Measurements from ENCODE around the gene CCDC33. TPM values are rescaled to one million over a fixed set of nuclear protein-coding genes. Genes with fewer than 3 reads are reported as not detected.

The CCDC33 gene
- total RNA-seq, 1 donor from 2014 or later: 0.52 TPM

DNA sequence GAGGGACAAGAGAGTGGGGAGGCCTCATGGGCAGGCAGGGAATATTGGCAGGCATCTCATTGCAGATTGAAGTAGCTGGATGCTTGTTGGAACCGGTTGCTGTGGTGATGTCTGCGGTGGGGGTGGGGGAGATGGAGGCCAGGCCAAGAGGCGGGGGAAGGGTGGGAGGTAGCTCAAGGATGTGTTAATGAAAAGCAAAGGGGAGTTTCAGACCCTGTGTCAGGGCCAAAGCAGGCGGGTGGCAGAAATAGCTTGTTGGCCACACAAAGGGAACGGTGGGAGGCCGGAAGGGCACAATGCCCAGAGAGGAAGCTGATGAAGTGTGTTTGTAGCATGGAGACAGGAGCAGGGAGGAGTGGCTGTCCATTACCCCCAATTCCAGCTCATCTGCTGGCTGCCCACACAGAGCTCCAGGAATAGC is 28.0 kb downstream of the CCDC33 start:
- Histone ChIP-seq H3K4me3 (ENCODE audit: low read length in 3 of 3) (no peak overlapping the region), H3K36me3 (ENCODE audit: control insufficient read depth in 3 of 3, insufficient read depth in 3 of 3, low read length in 3 of 3) (no peaks in the 10 kb centered on the region), H3K27me3 (ENCODE audit: control insufficient read depth in 3 of 3, insufficient read depth in 3 of 3, low read length in 3 of 3) (peaks cover 13 to 40% (median 32%) of the 10 kb centered on the region in 3 donors), H3K27ac (ENCODE audit: low read depth, low read length) (no peak overlapping the region), H3K9ac (ENCODE audit: low read depth in 1 of 3, low read length in 3 of 3) (no peak overlapping the region), H3K9me3 (ENCODE audit: control insufficient read depth in 3 of 3, low read length in 3 of 3) (no peaks in the 10 kb centered on the region), H3K4me1 (ENCODE audit: control insufficient read depth in 3 of 3, insufficient read depth in 3 of 3, low read length in 3 of 3) (no peaks in the 10 kb centered on the region)

DNA sequence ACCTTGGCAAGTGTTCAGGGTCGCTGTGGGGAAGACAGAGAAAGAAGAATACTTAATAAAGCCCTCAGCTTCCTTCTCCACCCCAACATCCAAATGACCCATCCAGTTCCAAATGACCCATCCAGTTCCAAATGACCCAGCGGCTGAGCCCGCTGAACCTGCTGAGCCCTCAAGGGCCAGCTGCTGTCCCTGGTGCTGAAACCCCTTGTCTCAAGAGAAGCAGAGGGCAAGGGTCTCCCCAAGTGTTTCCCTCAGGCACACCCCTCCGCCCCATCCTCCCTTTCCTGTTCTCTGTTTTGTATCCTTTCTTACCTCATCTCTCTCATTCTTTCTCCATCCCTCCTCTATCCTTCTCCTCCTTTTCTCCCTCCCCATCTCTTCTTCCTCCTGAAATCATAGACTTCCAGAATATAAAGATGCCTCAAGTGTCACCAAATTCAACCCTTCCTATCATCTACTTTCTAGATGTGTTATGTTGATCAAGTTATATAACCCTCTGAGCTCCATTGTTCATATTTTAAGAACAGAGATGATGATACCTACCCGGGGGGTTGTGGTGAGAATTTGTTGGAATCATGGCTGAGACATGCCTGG is 29.0 kb downstream of the CCDC33 start:
- no peak overlapping the region for H3K27ac ChIP-seq (ENCODE audit: low read depth, low read length)
- H3K4me1 ChIP-seq (ENCODE audit: control insufficient read depth in 3 of 3, insufficient read depth in 3 of 3, low read length in 3 of 3): no peaks in the 10 kb centered on the region
- no peaks in the 10 kb centered on the region for H3K9me3 ChIP-seq (ENCODE audit: control insufficient read depth in 3 of 3, low read length in 3 of 3)
- no peak overlapping the region for H3K4me3 ChIP-seq (ENCODE audit: low read length in 3 of 3)
- H3K27me3 ChIP-seq (ENCODE audit: control insufficient read depth in 3 of 3, insufficient read depth in 3 of 3, low read length in 3 of 3): peaks cover 14 to 39% (median 29%) of the 10 kb centered on the region in 3 donors
- H3K9ac ChIP-seq (ENCODE audit: low read depth in 1 of 3, low read length in 3 of 3): no peak overlapping the region
- no peaks in the 10 kb centered on the region for H3K36me3 ChIP-seq (ENCODE audit: control insufficient read depth in 3 of 3, insufficient read depth in 3 of 3, low read length in 3 of 3)

DNA sequence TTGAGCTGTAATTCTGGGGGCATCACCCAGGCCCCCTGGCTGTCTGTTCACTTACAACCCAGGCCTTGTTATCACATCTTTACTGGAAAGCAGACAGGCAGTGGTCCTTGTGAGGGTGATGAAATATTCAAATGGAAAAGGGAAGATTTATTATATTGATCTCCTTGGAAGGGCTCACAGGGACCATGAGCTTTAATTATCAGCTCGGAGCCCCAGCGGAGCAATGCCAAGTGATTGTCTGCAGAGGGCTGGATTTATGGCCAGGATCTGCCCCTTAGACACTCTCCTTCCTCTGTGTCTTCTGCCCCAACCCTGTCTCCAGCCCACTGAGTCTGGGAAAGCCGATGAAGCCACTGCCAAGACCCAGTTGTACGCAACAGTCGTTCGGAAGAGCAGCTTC is 31.9 kb downstream of the CCDC33 start:
- no peaks in the 10 kb centered on the region for H3K4me1 ChIP-seq (ENCODE audit: control insufficient read depth in 3 of 3, insufficient read depth in 3 of 3, low read length in 3 of 3)
- peaks cover 23 to 39% (median 32%) of the 10 kb centered on the region in 3 donors for H3K27me3 ChIP-seq (ENCODE audit: control insufficient read depth in 3 of 3, insufficient read depth in 3 of 3, low read length in 3 of 3)
- no peak overlapping the region for H3K9ac ChIP-seq (ENCODE audit: low read depth in 1 of 3, low read length in 3 of 3)
- H3K9me3 ChIP-seq (ENCODE audit: control insufficient read depth in 3 of 3, low read length in 3 of 3): no peaks in the 10 kb centered on the region
- H3K36me3 ChIP-seq (ENCODE audit: control insufficient read depth in 3 of 3, insufficient read depth in 3 of 3, low read length in 3 of 3): no peaks in the 10 kb centered on the region
- no peak overlapping the region for H3K4me3 ChIP-seq (ENCODE audit: low read length in 3 of 3)
- no peak overlapping the region for H3K27ac ChIP-seq (ENCODE audit: low read depth, low read length)

DNA sequence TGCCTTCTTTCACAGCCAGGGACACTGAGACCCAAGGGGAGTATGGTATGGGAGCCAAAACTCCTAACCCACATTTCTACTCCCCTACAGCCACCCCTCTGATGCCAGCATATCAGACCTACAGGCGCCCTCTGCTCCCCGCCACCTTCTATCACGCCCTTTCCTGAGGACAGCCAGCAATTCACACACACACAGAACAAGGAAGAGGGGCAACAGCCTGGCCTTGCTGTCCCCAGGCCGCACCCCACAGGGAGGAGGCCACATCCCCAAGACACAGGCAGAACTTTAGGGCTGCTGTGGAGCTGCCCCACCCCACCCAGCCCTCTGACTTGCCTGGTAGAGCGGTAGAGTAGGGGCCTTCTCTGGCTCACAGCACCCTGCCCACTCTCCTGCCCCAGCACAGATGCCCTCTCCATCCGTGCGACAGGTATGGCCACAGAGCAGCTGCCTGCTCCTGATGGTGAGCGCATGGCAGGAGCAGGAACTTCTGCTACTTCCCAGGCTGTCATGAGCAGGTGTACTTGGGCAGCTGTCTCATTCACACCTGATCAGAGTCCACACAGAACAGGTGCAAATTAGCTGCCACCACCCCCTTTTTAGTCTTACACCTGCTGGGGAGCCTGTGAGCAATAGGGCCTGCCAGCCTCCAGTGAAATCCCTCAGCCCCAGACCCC is 33.4 kb downstream of the CCDC33 start:
- Histone ChIP-seq H3K4me3 (ENCODE audit: low read length in 3 of 3) (no peak overlapping the region), H3K36me3 (ENCODE audit: control insufficient read depth in 3 of 3, insufficient read depth in 3 of 3, low read length in 3 of 3) (no peaks in the 10 kb centered on the region), H3K27ac (ENCODE audit: low read depth, low read length) (no peak overlapping the region), H3K9ac (ENCODE audit: low read depth in 1 of 3, low read length in 3 of 3) (no peak overlapping the region), H3K27me3 (ENCODE audit: control insufficient read depth in 3 of 3, insufficient read depth in 3 of 3, low read length in 3 of 3) (peaks cover 23 to 39% (median 33%) of the 10 kb centered on the region in 3 donors), H3K4me1 (ENCODE audit: control insufficient read depth in 3 of 3, insufficient read depth in 3 of 3, low read length in 3 of 3) (no peaks in the 10 kb centered on the region), H3K9me3 (ENCODE audit: control insufficient read depth in 3 of 3, low read length in 3 of 3) (no peaks in the 10 kb centered on the region)

DNA sequence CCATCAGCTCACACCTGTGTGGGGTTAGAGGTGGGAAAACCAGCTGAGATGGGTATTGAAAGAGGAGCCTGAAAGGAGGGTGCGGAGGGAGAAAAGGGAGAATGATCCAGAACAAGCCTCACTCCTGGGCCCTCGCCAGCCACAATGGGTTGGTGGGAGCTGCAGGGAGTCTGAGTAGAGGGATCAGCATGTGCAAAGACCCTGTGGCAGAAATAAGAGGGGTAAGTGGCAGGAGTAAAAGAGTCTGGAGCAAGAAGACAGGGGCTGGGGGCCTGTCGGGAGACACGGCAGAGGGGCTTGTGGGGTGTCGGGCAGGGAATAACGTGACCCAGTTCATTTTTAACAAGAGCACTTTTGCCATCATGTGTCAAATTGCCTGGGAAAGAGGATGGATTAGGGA is 34.0 kb downstream of the CCDC33 start:
- peaks cover 28 to 40% (median 35%) of the 10 kb centered on the region in 3 donors for H3K27me3 ChIP-seq (ENCODE audit: control insufficient read depth in 3 of 3, insufficient read depth in 3 of 3, low read length in 3 of 3)

DNA sequence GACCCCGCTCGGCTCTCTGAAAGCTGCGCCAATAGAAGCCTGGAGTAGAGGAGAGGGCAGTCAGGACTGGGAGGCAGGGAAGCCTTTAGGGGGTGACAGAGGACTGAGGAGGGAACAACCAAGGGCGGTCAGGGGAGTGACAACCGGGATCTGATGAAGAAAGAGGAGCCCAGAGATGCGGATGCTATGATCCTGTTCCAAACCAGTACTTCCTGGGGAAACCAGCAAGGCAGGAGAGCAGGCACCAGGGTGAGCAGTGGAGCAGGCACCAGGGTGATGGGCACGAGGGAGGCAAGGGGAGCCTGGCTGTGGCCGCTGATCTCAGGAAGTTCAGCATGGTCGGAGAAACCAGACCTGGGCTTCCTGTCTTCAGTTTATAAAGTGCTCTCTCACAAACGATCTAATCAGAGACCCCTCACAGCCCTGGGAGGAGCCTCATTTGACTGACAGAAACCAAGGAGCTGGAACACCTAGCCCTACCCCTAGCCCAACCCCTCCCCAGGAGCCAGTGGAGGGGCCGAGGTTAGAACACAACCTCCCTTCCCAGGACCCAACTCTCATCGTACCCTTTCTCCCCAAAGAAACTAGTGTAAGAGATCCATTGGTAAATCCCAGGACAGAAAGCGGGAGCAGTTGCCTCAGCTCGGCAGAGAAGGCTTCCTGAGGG is 34.9 kb downstream of the CCDC33 start:
- Histone ChIP-seq H3K9ac (ENCODE audit: low read depth in 1 of 3, low read length in 3 of 3) (no peak overlapping the region), H3K4me3 (ENCODE audit: low read length in 3 of 3) (no peak overlapping the region), H3K27ac (ENCODE audit: low read depth, low read length) (no peak overlapping the region), H3K9me3 (ENCODE audit: control insufficient read depth in 3 of 3, low read length in 3 of 3) (no peaks in the 10 kb centered on the region), H3K36me3 (ENCODE audit: control insufficient read depth in 3 of 3, insufficient read depth in 3 of 3, low read length in 3 of 3) (no peaks in the 10 kb centered on the region), H3K27me3 (ENCODE audit: control insufficient read depth in 3 of 3, insufficient read depth in 3 of 3, low read length in 3 of 3) (peaks cover 28 to 40% (median 35%) of the 10 kb centered on the region in 3 donors), H3K4me1 (ENCODE audit: control insufficient read depth in 3 of 3, insufficient read depth in 3 of 3, low read length in 3 of 3) (no peaks in the 10 kb centered on the region)

More for the DNA sequence above, 34.0 kb downstream of the CCDC33 start:
- Histone ChIP-seq H3K9me3 (ENCODE audit: control insufficient read depth in 3 of 3, low read length in 3 of 3) (no peaks in the 10 kb centered on the region), H3K4me1 (ENCODE audit: control insufficient read depth in 3 of 3, insufficient read depth in 3 of 3, low read length in 3 of 3) (no peaks in the 10 kb centered on the region), H3K36me3 (ENCODE audit: control insufficient read depth in 3 of 3, insufficient read depth in 3 of 3, low read length in 3 of 3) (no peaks in the 10 kb centered on the region), H3K27ac (ENCODE audit: low read depth, low read length) (no peak overlapping the region), H3K4me3 (ENCODE audit: low read length in 3 of 3) (no peak overlapping the region), H3K9ac (ENCODE audit: low read depth in 1 of 3, low read length in 3 of 3) (no peak overlapping the region)

DNA sequence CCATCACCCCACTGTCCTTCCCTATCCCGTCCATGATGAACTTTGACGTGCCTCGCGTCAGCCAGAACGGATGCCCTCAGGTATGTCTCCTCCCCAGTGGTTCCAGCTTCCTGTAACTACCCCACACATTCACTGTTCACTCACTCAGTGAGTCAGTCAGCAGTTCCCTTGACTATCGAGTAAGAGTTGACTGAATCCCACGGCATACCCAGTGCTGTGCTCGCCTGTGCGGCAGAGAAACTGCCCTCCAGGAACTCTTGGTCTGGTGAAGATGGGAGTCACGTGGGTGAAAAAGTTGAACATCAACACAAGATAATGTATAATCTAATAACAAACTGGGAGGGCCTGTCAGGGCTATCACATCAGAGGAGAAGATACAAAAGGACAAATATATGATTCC is 36.7 kb downstream of the CCDC33 start:
- Histone ChIP-seq H3K27me3 (ENCODE audit: control insufficient read depth in 3 of 3, insufficient read depth in 3 of 3, low read length in 3 of 3) (peaks cover 36 to 39% (median 39%) of the 10 kb centered on the region in 3 donors), H3K9ac (ENCODE audit: low read depth in 1 of 3, low read length in 3 of 3) (no peak overlapping the region), H3K4me1 (ENCODE audit: control insufficient read depth in 3 of 3, insufficient read depth in 3 of 3, low read length in 3 of 3) (no peaks in the 10 kb centered on the region), H3K9me3 (ENCODE audit: control insufficient read depth in 3 of 3, low read length in 3 of 3) (no peaks in the 10 kb centered on the region), H3K36me3 (ENCODE audit: control insufficient read depth in 3 of 3, insufficient read depth in 3 of 3, low read length in 3 of 3) (no peaks in the 10 kb centered on the region), H3K27ac (ENCODE audit: low read depth, low read length) (no peak overlapping the region), H3K4me3 (ENCODE audit: low read length in 3 of 3) (no peak overlapping the region)

DNA sequence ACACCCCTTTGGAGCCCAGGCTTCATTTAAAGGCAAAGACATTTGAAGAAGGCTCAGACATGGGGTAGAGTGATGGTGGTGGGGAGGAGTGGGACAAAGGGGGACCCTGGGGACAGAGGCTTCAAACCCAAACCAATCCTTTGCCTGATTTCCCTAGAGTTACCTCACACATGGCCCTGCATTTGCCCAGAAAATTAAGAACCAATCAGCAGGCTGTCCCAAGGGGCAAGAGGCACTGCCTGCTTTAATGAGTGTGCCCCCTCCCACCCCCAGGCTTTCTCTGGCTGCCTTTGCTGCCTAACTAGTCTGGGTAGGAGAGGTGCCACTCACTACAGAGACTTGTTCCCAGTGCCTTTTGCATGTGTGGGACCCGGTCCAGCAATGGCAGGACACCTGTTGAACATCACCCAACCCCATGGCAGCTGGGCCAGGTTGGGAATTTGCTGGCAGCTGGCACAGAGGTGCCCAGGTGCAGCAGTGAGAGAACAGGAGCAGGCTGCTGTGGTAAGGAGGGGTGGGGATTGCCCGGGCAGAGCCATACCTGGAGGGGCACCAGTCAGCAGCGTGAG is 38.4 kb downstream of the CCDC33 start:
- Histone ChIP-seq H3K9ac (ENCODE audit: low read depth in 1 of 3, low read length in 3 of 3) (no peak overlapping the region), H3K36me3 (ENCODE audit: control insufficient read depth in 3 of 3, insufficient read depth in 3 of 3, low read length in 3 of 3) (no peaks in the 10 kb centered on the region), H3K9me3 (ENCODE audit: control insufficient read depth in 3 of 3, low read length in 3 of 3) (no peaks in the 10 kb centered on the region), H3K27ac (ENCODE audit: low read depth, low read length) (no peak overlapping the region), H3K27me3 (ENCODE audit: control insufficient read depth in 3 of 3, insufficient read depth in 3 of 3, low read length in 3 of 3) (peaks cover 30 to 47% (median 31%) of the 10 kb centered on the region in 3 donors), H3K4me1 (ENCODE audit: control insufficient read depth in 3 of 3, insufficient read depth in 3 of 3, low read length in 3 of 3) (no peaks in the 10 kb centered on the region), H3K4me3 (ENCODE audit: low read length in 3 of 3) (no peak overlapping the region)

DNA sequence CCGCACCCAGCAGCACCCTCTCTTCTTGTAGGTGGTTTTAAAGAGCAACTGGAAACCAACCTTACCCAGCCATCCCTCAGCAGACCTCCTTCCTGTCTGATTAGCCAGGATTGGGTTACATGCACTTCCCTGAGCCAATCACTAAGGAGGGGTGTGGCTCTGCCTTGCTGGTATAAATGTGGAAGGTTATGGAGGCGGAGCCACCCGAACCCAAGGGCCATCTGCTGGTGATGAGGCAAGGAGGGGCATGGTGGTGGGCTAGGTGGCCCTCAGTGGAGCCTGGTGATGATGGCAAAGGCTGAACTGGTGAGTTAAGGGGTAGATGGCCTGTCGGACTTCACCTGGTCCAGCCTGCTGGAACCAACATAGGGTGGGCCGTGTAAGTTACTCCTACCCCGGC is 39.8 kb downstream of the CCDC33 start:
- no peaks in the 10 kb centered on the region for H3K4me1 ChIP-seq (ENCODE audit: control insufficient read depth in 3 of 3, insufficient read depth in 3 of 3, low read length in 3 of 3)
- H3K4me3 ChIP-seq (ENCODE audit: low read length in 3 of 3): no peak overlapping the region
- no peaks in the 10 kb centered on the region for H3K9me3 ChIP-seq (ENCODE audit: control insufficient read depth in 3 of 3, low read length in 3 of 3)
- no peak overlapping the region for H3K27ac ChIP-seq (ENCODE audit: low read depth, low read length)
- peaks cover 32 to 42% (median 33%) of the 10 kb centered on the region in 3 donors for H3K27me3 ChIP-seq (ENCODE audit: control insufficient read depth in 3 of 3, insufficient read depth in 3 of 3, low read length in 3 of 3)
- H3K9ac ChIP-seq (ENCODE audit: low read depth in 1 of 3, low read length in 3 of 3): no peak overlapping the region
- no peaks in the 10 kb centered on the region for H3K36me3 ChIP-seq (ENCODE audit: control insufficient read depth in 3 of 3, insufficient read depth in 3 of 3, low read length in 3 of 3)

DNA sequence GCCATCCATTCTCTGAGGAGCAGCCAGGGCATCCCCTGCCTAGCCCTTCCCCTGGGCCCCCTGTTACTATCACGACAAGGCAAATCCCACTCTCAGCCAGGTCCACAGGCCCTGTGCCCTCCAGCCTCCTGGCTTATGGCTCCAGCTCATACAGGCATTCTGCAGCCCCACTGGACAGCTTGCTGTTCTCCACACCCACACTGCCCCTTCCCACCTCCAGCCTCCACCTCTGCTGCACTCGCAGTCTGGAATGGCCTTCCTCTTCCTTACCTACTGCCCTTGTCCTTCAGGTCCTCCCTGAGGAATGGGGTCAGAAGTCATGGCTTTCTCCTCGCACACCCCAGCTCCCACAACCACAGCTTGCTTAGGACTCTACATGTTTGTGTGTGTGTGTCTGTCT is 40.4 kb downstream of the CCDC33 start:
- Histone ChIP-seq H3K9ac (ENCODE audit: low read depth in 1 of 3, low read length in 3 of 3) (no peak overlapping the region), H3K4me1 (ENCODE audit: control insufficient read depth in 3 of 3, insufficient read depth in 3 of 3, low read length in 3 of 3) (no peaks in the 10 kb centered on the region), H3K27ac (ENCODE audit: low read depth, low read length) (no peak overlapping the region), H3K27me3 (ENCODE audit: control insufficient read depth in 3 of 3, insufficient read depth in 3 of 3, low read length in 3 of 3) (peaks cover 35 to 44% (median 36%) of the 10 kb centered on the region in 3 donors), H3K36me3 (ENCODE audit: control insufficient read depth in 3 of 3, insufficient read depth in 3 of 3, low read length in 3 of 3) (no peaks in the 10 kb centered on the region), H3K4me3 (ENCODE audit: low read length in 3 of 3) (no peak overlapping the region), H3K9me3 (ENCODE audit: control insufficient read depth in 3 of 3, low read length in 3 of 3) (no peaks in the 10 kb centered on the region)
